CMK (cell line): ENCODE results near the gene RNASEH2B.
A peak's percentile ranks its signal among the peaks of the same experiment; 100 is the strongest.

Source experiments
- DNase-seq: peaks from one replicate; pipeline ENCODE4 v3.0.0-alpha.2; 2010; ENCODE audit warnings: low read depth

RNASEH2B gene

GRCh38 chr13:50907781-50908180, 1.8 kb upstream of the RNASEH2B start:
- no peak for DNase-seq

- no peak for DNase-seq
These were observed 1.2 kb upstream of the RNASEH2B start for GRCh38 chr13:50908371-50908770.

GRCh38 chr13:50910485-50910805, 854 bp downstream of the RNASEH2B start:
- no peak for DNase-seq

- DNase-seq = peak; percentile 43
These were observed 1.6 kb downstream of the RNASEH2B start for GRCh38 chr13:50911081-50911631.

GRCh38 chr13:50911937-50912795, 2.6 kb downstream of the RNASEH2B start:
- peak; percentile 97 for DNase-seq

GRCh38 chr13:50912851-50913250, 3.3 kb downstream of the RNASEH2B start:
- DNase-seq = no peak

- no peak for DNase-seq
These were observed 4.6 kb downstream of the RNASEH2B start for GRCh38 chr13:50914176-50914700.

- no peak for DNase-seq
These were observed 5.3 kb downstream of the RNASEH2B start for GRCh38 chr13:50914848-50915247.

- DNase-seq = no peak
These were observed 6.0 kb downstream of the RNASEH2B start for GRCh38 chr13:50915565-50915964.

GRCh38 chr13:50916701-50917184, 7.2 kb downstream of the RNASEH2B start:
- DNase-seq = peak; percentile 61

GRCh38 chr13:50917572-50917971, 8.0 kb downstream of the RNASEH2B start:
- DNase-seq = no peak

- no peak for DNase-seq
These were observed 9.0 kb downstream of the RNASEH2B start for GRCh38 chr13:50918567-50918966.

GRCh38 chr13:50919277-50919676, 9.7 kb downstream of the RNASEH2B start:
- DNase-seq = no peak

- no peak for DNase-seq
These were observed 12.1 kb downstream of the RNASEH2B start for GRCh38 chr13:50921706-50922105.

- no peak for DNase-seq
These were observed 13.7 kb downstream of the RNASEH2B start for GRCh38 chr13:50923272-50923671.

- DNase-seq = no peak
These were observed 14.4 kb downstream of the RNASEH2B start for GRCh38 chr13:50924025-50924424.

- no peak for DNase-seq
These were observed 18.1 kb downstream of the RNASEH2B start for GRCh38 chr13:50927701-50928100.

GRCh38 chr13:50928102-50928501, 18.5 kb downstream of the RNASEH2B start:
- DNase-seq = no peak

GRCh38 chr13:50928659-50929462, 19.3 kb downstream of the RNASEH2B start:
- DNase-seq = peak; percentile 22

GRCh38 chr13:50932091-50932490, 22.5 kb downstream of the RNASEH2B start:
- DNase-seq = no peak

- DNase-seq = no peak
These were observed 25.3 kb downstream of the RNASEH2B start for GRCh38 chr13:50934735-50935435.

- no peak for DNase-seq
These were observed 27.1 kb downstream of the RNASEH2B start for GRCh38 chr13:50936679-50937078.
